PC-9 (cell line): ENCODE measurements around the gene KIF17. TPM values are rescaled to one million over a fixed set of nuclear protein-coding genes. Genes with fewer than 3 reads are reported as not detected.

Experiments
- BruUV-seq: library from RNA; stranded (reverse); fragments of 400-500 nt; replicated peaks from 2 replicates; lab custom pipeline; 2021; lab: Mats Ljungman, UMichigan
- CTCF ChIA-PET: fragments of 300-600 bp; sonication (Branson Sonifier 250); formaldehyde crosslinking; loops from one replicate; lab custom pipeline; 2022; ENCODE audit warnings: antibody characterized with exemption; lab: Charles Lee
- POLR2A ChIA-PET: fragments of 300-600 bp; sonication (Branson Sonifier 250); formaldehyde crosslinking; loops from one replicate; lab custom pipeline; 2022; ENCODE audit warnings: antibody characterized with exemption; ENCODE audit not compliant: unreplicated experiment; lab: Charles Lee
- DNase-seq, 2 experiments: peaks; one replicate each; pipeline versions ENCODE4 v3.0.0 to v3.0.0-alpha.2; 2015 to 2022; ENCODE audit warnings: mixed read lengths in 1 of 2
- H2AFZ ChIP-seq: fragments of 200-600 bp; sonication (generic); 2 replicates; pipeline ENCODE4 v1.8.1; 2017; ENCODE audit warnings: antibody characterized with exemption
- H3F3A ChIP-seq: fragments of 200-600 bp; sonication (generic); 2 replicates; pipeline ENCODE4 v1.8.1; 2017; ENCODE audit warnings: antibody characterized with exemption, mild to moderate bottlenecking, low read depth; ENCODE audit not compliant: insufficient read depth
- H3K27ac ChIP-seq: fragments of 200-600 bp; sonication (generic); 2 replicates; pipeline ENCODE4 v1.6.1; 2016; ENCODE audit warnings: mixed run types
- H3K27me3 ChIP-seq: fragments of 200-600 bp; sonication (generic); 2 replicates; pipeline ENCODE4 v1.6.1; 2016; ENCODE audit warnings: low read depth, mixed run types; ENCODE audit not compliant: insufficient read depth
- H3K36me3 ChIP-seq: fragments of 200-600 bp; sonication (generic); 2 replicates; pipeline ENCODE4 v1.6.1; 2016; ENCODE audit warnings: low read depth, mixed run types
- H3K4me1 ChIP-seq: fragments of 200-600 bp; sonication (generic); replicated peaks from 2 replicates; pipeline ENCODE4 v1.6.1; 2016; ENCODE audit warnings: mixed run types; ENCODE audit not compliant: insufficient read depth
- H3K4me2 ChIP-seq: fragments of 200-600 bp; sonication (generic); 2 replicates; pipeline ENCODE4 v1.6.1; 2017; ENCODE audit warnings: mixed run types
- H3K4me3 ChIP-seq: fragments of 200-600 bp; sonication (generic); 2 replicates; pipeline ENCODE4 v1.6.1; 2016; ENCODE audit warnings: mixed run types
- H3K79me2 ChIP-seq: fragments of 200-600 bp; sonication (generic); 2 replicates; pipeline ENCODE4 v1.6.1; 2017; ENCODE audit warnings: low read depth, mixed run types
- H3K9me2 ChIP-seq: fragments of 200-600 bp; sonication (generic); 2 replicates; pipeline ENCODE4 v1.8.1; 2017; ENCODE audit warnings: mild to moderate bottlenecking; ENCODE audit not compliant: insufficient read depth
- H3K9me3 ChIP-seq: fragments of 200-600 bp; sonication (generic); 2 replicates; pipeline ENCODE4 v1.8.1; 2016; ENCODE audit warnings: low read depth; ENCODE audit not compliant: insufficient read depth
- H4K20me1 ChIP-seq: fragments of 200-600 bp; sonication (generic); 2 replicates; pipeline ENCODE4 v1.8.1; 2017; ENCODE audit not compliant: insufficient read depth
- EZH2 ChIP-seq: fragments of 200-600 bp; sonication (generic); IDR thresholded peaks from 2 replicates; pipeline ENCODE4 v1.8.0; 2017; ENCODE audit warnings: antibody characterized with exemption, low read depth
- intact Hi-C: fragments of 100-400 bp; cut with micrococcal nuclease; formaldehyde crosslinking; loops from one replicate; pipeline ENCODE4 v1.10.0; 2022; ENCODE audit not compliant: unreplicated experiment
- total RNA-seq: library from RNA; stranded (reverse); gene quantifications from 2 replicates; pipeline ENCODE4 v1.2.3, GENCODE V29; 2021
- TF ChIP-seq, protein P1 (sequence below): fragments of 200-600 bp; sonication (generic); conservative IDR thresholded peaks from 2 replicates; pipeline ENCODE4 v1.6.1; 2017; ENCODE audit warnings: mixed run types, antibody characterized with exemption, mild to moderate bottlenecking, moderate library complexity

KIF17 gene
- total RNA-seq, 1 experiment from 2014 or later: 1.2 TPM

DNA sequence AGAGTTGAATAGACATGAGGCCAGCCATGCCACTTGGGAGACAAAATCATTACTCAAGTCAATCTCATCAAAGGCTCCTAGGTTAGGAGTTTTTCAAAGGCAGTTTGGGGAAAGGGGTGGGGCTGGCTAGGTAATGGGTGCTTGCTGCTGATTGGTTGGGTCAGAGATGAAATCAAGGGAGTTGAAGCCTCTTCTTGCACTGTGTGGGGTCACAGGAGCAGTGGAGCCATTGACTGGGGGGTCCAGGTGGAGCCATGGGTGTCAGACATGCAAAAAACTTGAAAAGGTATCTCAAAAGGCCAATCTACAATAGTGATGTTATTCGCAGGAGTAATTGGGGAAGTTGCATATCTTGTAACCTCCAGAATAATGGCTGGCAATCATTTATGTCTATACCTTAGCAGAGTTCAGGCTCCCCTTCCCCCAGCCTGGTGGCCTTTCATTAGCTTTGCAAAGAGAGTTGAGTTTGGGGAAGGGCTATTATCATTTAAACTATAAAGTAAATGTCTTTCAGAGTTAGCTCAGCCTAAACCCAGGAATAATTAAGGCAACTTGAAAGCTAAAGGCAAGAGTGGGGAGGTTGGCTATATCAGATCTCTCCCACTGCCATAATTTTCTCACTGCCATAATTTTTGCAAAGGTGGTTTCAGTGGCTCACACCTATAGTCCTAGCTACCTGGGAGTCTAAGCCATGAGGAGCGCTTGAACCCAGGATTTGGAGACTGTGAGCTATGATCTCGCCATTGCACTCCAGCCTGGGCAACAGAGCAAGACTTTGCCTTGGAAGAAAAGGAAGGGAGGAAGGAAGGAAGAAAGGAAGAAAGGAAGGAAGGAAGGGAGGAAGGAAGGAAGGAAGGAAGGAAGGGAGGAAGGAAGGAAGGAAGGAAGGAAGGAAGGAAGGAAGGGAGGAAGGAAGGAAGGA lies 92.4 kb downstream of the KIF17 start:
- Histone ChIP-seq H3K27me3 (no peaks in the 10 kb centered on the region), H3K9me2 (no peaks in the 10 kb centered on the region), H3K27ac (no peak overlapping the region), H3F3A (no peaks in the 10 kb centered on the region), H3K4me1 (no peaks in the 10 kb centered on the region), H3K9me3 (no peaks in the 10 kb centered on the region), H3K36me3 (no peaks in the 10 kb centered on the region), H2AFZ (no peak overlapping the region), H3K4me2 (no peak overlapping the region), H4K20me1 (no peaks in the 10 kb centered on the region), H3K79me2 (no peaks in the 10 kb centered on the region), H3K4me3 (no peak overlapping the region)
- TF ChIP-seq EZH2: no peak
- TF ChIP-seq, protein P1, sequence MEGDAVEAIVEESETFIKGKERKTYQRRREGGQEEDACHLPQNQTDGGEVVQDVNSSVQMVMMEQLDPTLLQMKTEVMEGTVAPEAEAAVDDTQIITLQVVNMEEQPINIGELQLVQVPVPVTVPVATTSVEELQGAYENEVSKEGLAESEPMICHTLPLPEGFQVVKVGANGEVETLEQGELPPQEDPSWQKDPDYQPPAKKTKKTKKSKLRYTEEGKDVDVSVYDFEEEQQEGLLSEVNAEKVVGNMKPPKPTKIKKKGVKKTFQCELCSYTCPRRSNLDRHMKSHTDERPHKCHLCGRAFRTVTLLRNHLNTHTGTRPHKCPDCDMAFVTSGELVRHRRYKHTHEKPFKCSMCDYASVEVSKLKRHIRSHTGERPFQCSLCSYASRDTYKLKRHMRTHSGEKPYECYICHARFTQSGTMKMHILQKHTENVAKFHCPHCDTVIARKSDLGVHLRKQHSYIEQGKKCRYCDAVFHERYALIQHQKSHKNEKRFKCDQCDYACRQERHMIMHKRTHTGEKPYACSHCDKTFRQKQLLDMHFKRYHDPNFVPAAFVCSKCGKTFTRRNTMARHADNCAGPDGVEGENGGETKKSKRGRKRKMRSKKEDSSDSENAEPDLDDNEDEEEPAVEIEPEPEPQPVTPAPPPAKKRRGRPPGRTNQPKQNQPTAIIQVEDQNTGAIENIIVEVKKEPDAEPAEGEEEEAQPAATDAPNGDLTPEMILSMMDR: no peak
- POLR2A ChIA-PET: interaction anchor here (1.0 kb wide), 1 partner anchor 705 kb away, joined by 17 read pairs; no protein-coding TSS in a partner anchor
- intact Hi-C loops: no loop called here
- BruUV-seq: no TSS peak
- DNase-seq: no peak
- CTCF ChIA-PET: no interaction called here

- Histone ChIP-seq H3K4me3 (no peak overlapping the region), H3K9me2 (no peaks in the 10 kb centered on the region), H3K36me3 (no peaks in the 10 kb centered on the region), H3F3A (no peaks in the 10 kb centered on the region), H3K4me2 (no peak overlapping the region), H3K27ac (no peak overlapping the region), H3K9me3 (no peaks in the 10 kb centered on the region), H2AFZ (no peak overlapping the region), H3K27me3 (no peaks in the 10 kb centered on the region), H3K79me2 (no peaks in the 10 kb centered on the region), H3K4me1 (no peaks in the 10 kb centered on the region), H4K20me1 (no peaks in the 10 kb centered on the region)
- ChIA-PET CTCF (interaction anchor here (0.7 kb wide), 1 partner anchor 106 kb away, joined by 6 read pairs; no protein-coding TSS in a partner anchor), POLR2A (no interaction called here)
- TF ChIP-seq, protein P1: no peak
- TF ChIP-seq EZH2: no peak
- intact Hi-C loops: no loop called here
- no TSS peak for BruUV-seq
- no peak for DNase-seq
These were observed 93.1 kb downstream of the KIF17 start for GRCh38 chr1:20624709-20625108.

DNA sequence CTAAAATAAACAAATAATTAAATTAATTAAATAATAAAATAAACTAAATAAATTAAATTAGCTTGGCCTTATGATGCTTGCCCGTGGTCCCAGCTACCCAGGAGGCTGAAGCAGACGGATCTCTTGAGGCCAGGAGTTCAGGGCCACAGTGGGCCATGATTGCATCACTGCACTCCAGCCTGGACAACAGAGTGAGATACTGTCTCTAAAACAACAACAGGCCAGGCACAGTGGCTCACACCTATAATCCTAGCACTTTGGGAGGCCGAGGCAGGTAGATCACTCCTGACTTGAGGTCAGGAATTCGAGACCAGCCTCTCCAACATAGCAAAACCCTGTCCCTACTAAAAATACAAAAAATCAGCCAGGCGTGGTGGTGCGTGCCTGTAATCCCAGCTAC lies 96.8 kb downstream of the KIF17 start:
- no peak for TF ChIP-seq EZH2
- TF ChIP-seq, protein P1: no peak
- Histone ChIP-seq H3K4me2 (no peak overlapping the region), H3K27me3 (no peaks in the 10 kb centered on the region), H3K4me1 (no peaks in the 10 kb centered on the region), H3F3A (no peaks in the 10 kb centered on the region), H3K79me2 (no peaks in the 10 kb centered on the region), H3K9me3 (no peaks in the 10 kb centered on the region), H4K20me1 (no peaks in the 10 kb centered on the region), H3K4me3 (no peak overlapping the region), H3K27ac (no peak overlapping the region), H2AFZ (no peak overlapping the region), H3K36me3 (no peaks in the 10 kb centered on the region), H3K9me2 (no peaks in the 10 kb centered on the region)
- ChIA-PET POLR2A (interaction anchor here (0.7 kb wide), 1 partner anchor 880 kb away, joined by 16 read pairs; no protein-coding TSS in a partner anchor), CTCF (no interaction called here)
- DNase-seq: no peak
- BruUV-seq: no TSS peak
- intact Hi-C loops: no loop called here
